ENCODE measurements around the gene CD207. TPM values are rescaled to one million over a fixed set of nuclear protein-coding genes. Genes with fewer than 3 reads are reported as not detected.

The CD207 gene
- total RNA-seq, 1 experiment from 2014 or later: not detected

- Mint-ChIP-seq H3K4me1 (ENCODE audit: insufficient read depth, unreplicated experiment) (peaks cover 6% of the 10 kb centered on the region), H3K27ac (ENCODE audit: low read depth, unreplicated experiment) (no peak overlapping the region), H3K4me3 (ENCODE audit: unreplicated experiment) (no peak overlapping the region), H3K27me3 (ENCODE audit: insufficient read depth, unreplicated experiment) (peaks cover 27% of the 10 kb centered on the region), H3K36me3 (ENCODE audit: insufficient read depth, unreplicated experiment) (no peaks in the 10 kb centered on the region), H3K9me3 (ENCODE audit: unreplicated experiment) (no peaks in the 10 kb centered on the region)
- TF ChIP-seq CTCF (IDR thresholded peaks at IDR 0.05; ENCODE audit: unreplicated experiment): no peak
- BruUV-seq (replicated peaks): no TSS peak
- intact Hi-C loops (cut with micrococcal nuclease): no loop called here
- ChIA-PET CTCF (interaction anchor here (0.7 kb wide), 1 partner anchor 1625 kb away, joined by 3 read pairs; no protein-coding TSS in a partner anchor), POLR2A (interaction anchor here (0.5 kb wide), 1 partner anchor 139 kb away, joined by 4 read pairs; no protein-coding TSS in a partner anchor)
- DNase-seq (ENCODE audit: unreplicated experiment): no peak
These were observed 18.8 kb upstream of the CD207 start for GRCh38 chr2:70854411-70854810.

GRCh38 chr2:70852824-70853223, 17.2 kb upstream of the CD207 start:
- ChIA-PET CTCF (interaction anchor here (0.9 to 2.6 kb wide), 3 partner anchors 9 to 93 kb away, joined by 3 to 10 read pairs (median 8); no protein-coding TSS in a partner anchor), POLR2A (no interaction called here)
- Mint-ChIP-seq H3K27ac (ENCODE audit: low read depth, unreplicated experiment) (no peak overlapping the region), H3K36me3 (ENCODE audit: insufficient read depth, unreplicated experiment) (no peaks in the 10 kb centered on the region), H3K27me3 (ENCODE audit: insufficient read depth, unreplicated experiment) (peaks cover 24% of the 10 kb centered on the region), H3K9me3 (ENCODE audit: unreplicated experiment) (no peaks in the 10 kb centered on the region), H3K4me3 (ENCODE audit: unreplicated experiment) (no peak overlapping the region), H3K4me1 (ENCODE audit: insufficient read depth, unreplicated experiment) (peaks cover 6% of the 10 kb centered on the region)
- intact Hi-C loops (cut with micrococcal nuclease): no loop called here
- no peak for TF ChIP-seq CTCF (IDR thresholded peaks at IDR 0.05; ENCODE audit: unreplicated experiment)
- no peak for DNase-seq (ENCODE audit: unreplicated experiment)
- BruUV-seq (replicated peaks): no TSS peak

GRCh38 chr2:70851704-70852103, 16.1 kb upstream of the CD207 start:
- ChIA-PET POLR2A (interaction anchor here (0.7 kb wide), 1 partner anchor 62 kb away, joined by 3 read pairs; no protein-coding TSS in a partner anchor), CTCF (interaction anchor here (0.9 to 2.6 kb wide), 3 partner anchors 10 to 94 kb away, joined by 3 to 10 read pairs (median 8); no protein-coding TSS in a partner anchor)
- intact Hi-C loops (cut with micrococcal nuclease): no loop called here
- H3K9me3 Mint-ChIP-seq (ENCODE audit: unreplicated experiment): no peaks in the 10 kb centered on the region
- H3K4me1 Mint-ChIP-seq (ENCODE audit: insufficient read depth, unreplicated experiment): peaks cover 6% of the 10 kb centered on the region
- no peaks in the 10 kb centered on the region for H3K36me3 Mint-ChIP-seq (ENCODE audit: insufficient read depth, unreplicated experiment)
- peaks cover 24% of the 10 kb centered on the region for H3K27me3 Mint-ChIP-seq (ENCODE audit: insufficient read depth, unreplicated experiment)
- BruUV-seq (replicated peaks): no TSS peak
- no peak overlapping the region for H3K4me3 Mint-ChIP-seq (ENCODE audit: unreplicated experiment)
- DNase-seq (ENCODE audit: unreplicated experiment): no peak
- no peak for TF ChIP-seq CTCF (IDR thresholded peaks at IDR 0.05; ENCODE audit: unreplicated experiment)
- no peak overlapping the region for H3K27ac Mint-ChIP-seq (ENCODE audit: low read depth, unreplicated experiment)

- intact Hi-C loops (cut with micrococcal nuclease): no loop called here
- H3K36me3 Mint-ChIP-seq (ENCODE audit: insufficient read depth, unreplicated experiment): no peaks in the 10 kb centered on the region
- ChIA-PET CTCF (interaction anchor here (2.6 kb wide), 1 partner anchor 20 kb away, joined by 10 read pairs; no protein-coding TSS in a partner anchor), POLR2A (interaction anchor here (0.7 kb wide), 1 partner anchor 61 kb away, joined by 3 read pairs; no protein-coding TSS in a partner anchor)
- DNase-seq (ENCODE audit: unreplicated experiment): peak; percentile 7
- H3K4me1 Mint-ChIP-seq (ENCODE audit: insufficient read depth, unreplicated experiment): peaks cover 6% of the 10 kb centered on the region
- H3K9me3 Mint-ChIP-seq (ENCODE audit: unreplicated experiment): no peaks in the 10 kb centered on the region
- no peak overlapping the region for H3K4me3 Mint-ChIP-seq (ENCODE audit: unreplicated experiment)
- peaks cover 31% of the 10 kb centered on the region for H3K27me3 Mint-ChIP-seq (ENCODE audit: insufficient read depth, unreplicated experiment)
- BruUV-seq (replicated peaks): no TSS peak
- TF ChIP-seq CTCF (IDR thresholded peaks at IDR 0.05; ENCODE audit: unreplicated experiment): no peak
- H3K27ac Mint-ChIP-seq (ENCODE audit: low read depth, unreplicated experiment): no peak overlapping the region
These were observed 15.3 kb upstream of the CD207 start for GRCh38 chr2:70850925-70851324.

Measured in MCF 10A (cell line).